Sigmoid colon (tissue), 7 donors: ENCODE measurements around the gene PEX14. TPM values are rescaled to one million over a fixed set of nuclear protein-coding genes. Genes with fewer than 3 reads are reported as not detected.
A peak's percentile ranks its signal among the peaks of the same experiment; 100 is the strongest.

Source experiments
- DNase-seq: peaks from one replicate; pipeline ENCODE4 v3.0.0-alpha.2; 2019
- H3K27ac ChIP-seq, 4 donors: fragments of 200-600 bp; sonication (generic); one replicate each; pipeline ENCODE4 v1.5.1; 2016 to 2019; ENCODE audit warnings: mild to moderate bottlenecking in 1 of 4
- H3K27me3 ChIP-seq, 3 donors: fragments of 200-600 bp; sonication (generic); one replicate each; pipeline ENCODE4 v1.5.1; 2019; ENCODE audit warnings: mild to moderate bottlenecking in 1 of 3
- H3K36me3 ChIP-seq, 4 donors: fragments of 200-600 bp; sonication (generic); one replicate each; pipeline ENCODE4 v1.5.1; 2016 to 2019
- H3K4me1 ChIP-seq, 4 donors: fragments of 200-600 bp; sonication (generic); one replicate each; pipeline ENCODE4 v1.5.1; 2017 to 2019
- H3K4me3 ChIP-seq, 4 donors: fragments of 200-600 bp; sonication (generic); one replicate each; pipeline ENCODE4 v1.5.1; 2017 to 2019; ENCODE audit warnings: mild to moderate bottlenecking in 2 of 4, moderate library complexity in 1 of 4
- H3K9me3 ChIP-seq, 4 donors: fragments of 200-600 bp in 3 of 4; sonication (generic) in 3 of 4; one replicate each; pipeline versions ENCODE4 v1.5.1 to v1.6.1; 2013 to 2019
- EP300 ChIP-seq, 4 donors: sonication (generic); formaldehyde crosslinking; IDR thresholded peaks; one replicate each; pipeline ENCODE4 v1.6.1; 2017; ENCODE audit warnings: antibody characterized with exemption in 4 of 4
- POLR2A ChIP-seq, 2 donors: fragments of 450-650 bp; IDR thresholded peaks; one replicate each; pipeline ENCODE4 v1.6.1; 2016; ENCODE audit warnings: antibody characterized with exemption in 2 of 2, mild to moderate bottlenecking in 2 of 2, moderate library complexity in 2 of 2
- POLR2AphosphoS5 ChIP-seq, 4 donors: sonication (generic); formaldehyde crosslinking; IDR thresholded peaks; one replicate each; pipeline ENCODE4 v1.6.1; 2017; ENCODE audit warnings: antibody characterized with exemption in 4 of 4
- WGBS, 2 donors: extraction: QIAGEN DNeasy Blood & Tissue Kit; methylation state at CpG; one replicate each; pipeline ENCODE4 v1.1.7; 2013; 5-methylcytosine and 5-hydroxymethylcytosine counted together
- intact Hi-C: fragments of 100-400 bp; cut with DNase I; formaldehyde crosslinking; loops from one replicate; pipeline ENCODE4 v1.15.1; 2023
- polyA plus RNA-seq, 3 donors: library from polyadenylated mRNA; stranded (reverse); fragments of 200-250 nt; gene quantifications; one replicate each; pipeline ENCODE4 v1.2.3, GENCODE V29; 2013
- total RNA-seq, 4 donors: library from RNA; depleted of rRNA; stranded (reverse); fragments of >200 nt; gene quantifications; one replicate each; pipeline ENCODE4 v1.1.0, GENCODE V29; 2016
- TF ChIP-seq, protein P1 (sequence below), 4 experiments: fragments of 450-650 bp in 3 of 4; fragments of 200-600 bp in 1 of 4; IDR thresholded peaks; one replicate each; pipeline ENCODE4 v1.5.1; 2016 to 2019; ENCODE audit warnings: antibody characterized with exemption in 4 of 4, mild to moderate bottlenecking in 3 of 4, moderate library complexity in 2 of 4
- donor health status: healthy with polysubstance abuse.
- donor health status: Bipolar disorder and iron deficiency.
- donor health status: healthy.

PEX14 gene
- total and polyA plus RNA-seq, 7 donors = 8.3 to 23.3 (median 14.4) TPM

DNA sequence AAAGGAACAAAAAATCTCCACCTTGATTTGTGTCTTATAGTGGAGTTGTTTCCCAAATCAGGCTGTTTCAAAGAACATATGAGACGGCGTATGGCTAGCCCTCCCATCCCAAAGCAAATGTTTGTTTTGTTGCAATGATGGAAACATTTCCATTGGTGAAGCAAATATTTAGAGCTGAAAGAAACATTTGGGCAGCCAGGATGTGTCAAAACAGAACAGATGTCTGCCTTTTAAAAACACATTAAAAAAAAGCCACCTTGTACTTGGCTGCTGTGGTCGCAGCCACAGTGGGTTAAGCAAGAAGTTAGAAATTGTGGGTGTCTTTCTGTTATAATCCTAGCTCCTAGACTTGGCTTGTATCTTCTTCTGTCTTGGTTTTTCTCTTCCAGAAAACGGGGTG, 116.3 kb downstream of the PEX14 start:
- no peak overlapping the region for H3K27ac ChIP-seq
- TF ChIP-seq, protein P1, sequence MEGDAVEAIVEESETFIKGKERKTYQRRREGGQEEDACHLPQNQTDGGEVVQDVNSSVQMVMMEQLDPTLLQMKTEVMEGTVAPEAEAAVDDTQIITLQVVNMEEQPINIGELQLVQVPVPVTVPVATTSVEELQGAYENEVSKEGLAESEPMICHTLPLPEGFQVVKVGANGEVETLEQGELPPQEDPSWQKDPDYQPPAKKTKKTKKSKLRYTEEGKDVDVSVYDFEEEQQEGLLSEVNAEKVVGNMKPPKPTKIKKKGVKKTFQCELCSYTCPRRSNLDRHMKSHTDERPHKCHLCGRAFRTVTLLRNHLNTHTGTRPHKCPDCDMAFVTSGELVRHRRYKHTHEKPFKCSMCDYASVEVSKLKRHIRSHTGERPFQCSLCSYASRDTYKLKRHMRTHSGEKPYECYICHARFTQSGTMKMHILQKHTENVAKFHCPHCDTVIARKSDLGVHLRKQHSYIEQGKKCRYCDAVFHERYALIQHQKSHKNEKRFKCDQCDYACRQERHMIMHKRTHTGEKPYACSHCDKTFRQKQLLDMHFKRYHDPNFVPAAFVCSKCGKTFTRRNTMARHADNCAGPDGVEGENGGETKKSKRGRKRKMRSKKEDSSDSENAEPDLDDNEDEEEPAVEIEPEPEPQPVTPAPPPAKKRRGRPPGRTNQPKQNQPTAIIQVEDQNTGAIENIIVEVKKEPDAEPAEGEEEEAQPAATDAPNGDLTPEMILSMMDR (IDR thresholded peaks at IDR 0.05) = no peak
- TF ChIP-seq POLR2AphosphoS5 (IDR thresholded peaks at IDR 0.05) (no peak), EP300 (IDR thresholded peaks at IDR 0.05) (no peak), POLR2A (IDR thresholded peaks at IDR 0.05) (no peak)
- DNase-seq = no peak
- no peaks in the 10 kb centered on the region for H3K36me3 ChIP-seq
- no peak overlapping the region for H3K4me3 ChIP-seq
- H3K4me1 ChIP-seq = peaks cover 0 to 26% (median 16%) of the 10 kb centered on the region in 4 donors
- WGBS, 2 donors = 56 to 59% methylated on average over 4 of the region's 4 CpGs
- H3K27me3 ChIP-seq = no peaks in the 10 kb centered on the region
- no peaks in the 10 kb centered on the region for H3K9me3 ChIP-seq
- intact Hi-C loops = loop anchor here (5.0 kb wide), 1 partner anchor 49 kb away; no protein-coding TSS in a partner anchor

DNA sequence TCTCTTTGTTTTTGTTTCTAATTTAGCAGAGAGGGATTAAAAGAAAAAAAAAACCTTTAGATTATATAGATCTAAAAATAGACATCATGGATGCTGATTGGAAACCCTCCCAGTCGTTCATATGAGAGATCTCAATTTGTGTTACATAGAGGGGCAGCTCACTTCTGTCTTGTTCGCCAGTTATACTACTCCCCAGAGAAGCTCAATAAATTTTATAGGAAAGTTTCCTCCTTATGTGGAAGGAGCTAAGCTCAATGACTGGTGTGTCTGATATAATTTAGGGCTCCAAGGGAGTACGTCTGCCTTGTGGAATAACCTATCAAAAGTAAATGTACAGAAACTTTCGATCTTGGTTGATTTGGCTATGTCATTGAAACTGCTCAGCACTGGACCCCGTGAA, 117.6 kb downstream of the PEX14 start:
- Histone ChIP-seq H3K36me3 (no peaks in the 10 kb centered on the region), H3K9me3 (no peaks in the 10 kb centered on the region), H3K27ac (peak overlapping the region in 3 of 4 donors; percentile 59 to 68 (median 68)), H3K4me3 (no peak overlapping the region), H3K4me1 (peaks cover 0 to 26% (median 16%) of the 10 kb centered on the region in 4 donors), H3K27me3 (no peaks in the 10 kb centered on the region)
- TF ChIP-seq POLR2AphosphoS5 (IDR thresholded peaks at IDR 0.05) (no peak), EP300 (IDR thresholded peaks at IDR 0.05) (no peak), POLR2A (IDR thresholded peaks at IDR 0.05) (no peak)
- TF ChIP-seq, protein P1 (IDR thresholded peaks at IDR 0.05) = no peak
- DNase-seq = no peak
- intact Hi-C loops = loop anchor here (5.0 kb wide), 1 partner anchor 50 kb away; no protein-coding TSS in a partner anchor
- WGBS, 2 donors = 72 to 73% methylated on average over 5 of the region's 5 CpGs

DNA sequence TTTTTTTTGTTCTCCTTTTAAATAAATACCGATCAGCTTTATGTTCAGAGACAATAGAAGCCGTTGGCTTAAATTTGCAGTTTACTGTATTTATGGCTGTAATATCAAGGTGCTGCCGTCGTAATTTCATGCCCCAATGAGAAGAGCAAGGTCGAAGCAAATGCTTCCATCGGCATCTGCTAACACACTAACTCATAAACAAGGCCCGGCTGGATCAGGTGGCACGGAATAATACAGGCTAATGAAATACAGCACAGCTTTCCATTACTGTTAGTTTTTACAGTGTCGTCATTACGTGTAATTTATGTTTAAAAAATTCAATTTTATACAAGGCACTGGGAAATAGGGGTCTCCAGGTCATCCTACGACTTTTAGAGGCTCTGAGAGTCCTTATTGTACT, 119.0 kb downstream of the PEX14 start:
- intact Hi-C loops = loop anchor here (5.0 kb wide), 1 partner anchor 51 kb away; no protein-coding TSS in a partner anchor
- Histone ChIP-seq H3K36me3 (no peaks in the 10 kb centered on the region), H3K4me3 (no peak overlapping the region), H3K4me1 (peaks cover 0 to 33% (median 16%) of the 10 kb centered on the region in 4 donors), H3K9me3 (no peaks in the 10 kb centered on the region), H3K27me3 (no peaks in the 10 kb centered on the region), H3K27ac (peak overlapping the region in 1 of 4 donors; percentile 68)
- no peak for DNase-seq
- WGBS, 2 donors = 90 to 93% methylated on average over 11 of the region's 11 CpGs
- TF ChIP-seq EP300 (IDR thresholded peaks at IDR 0.05) (no peak), POLR2A (IDR thresholded peaks at IDR 0.05) (no peak), POLR2AphosphoS5 (IDR thresholded peaks at IDR 0.05) (no peak)
- TF ChIP-seq, protein P1 (IDR thresholded peaks at IDR 0.05) = no peak

DNA sequence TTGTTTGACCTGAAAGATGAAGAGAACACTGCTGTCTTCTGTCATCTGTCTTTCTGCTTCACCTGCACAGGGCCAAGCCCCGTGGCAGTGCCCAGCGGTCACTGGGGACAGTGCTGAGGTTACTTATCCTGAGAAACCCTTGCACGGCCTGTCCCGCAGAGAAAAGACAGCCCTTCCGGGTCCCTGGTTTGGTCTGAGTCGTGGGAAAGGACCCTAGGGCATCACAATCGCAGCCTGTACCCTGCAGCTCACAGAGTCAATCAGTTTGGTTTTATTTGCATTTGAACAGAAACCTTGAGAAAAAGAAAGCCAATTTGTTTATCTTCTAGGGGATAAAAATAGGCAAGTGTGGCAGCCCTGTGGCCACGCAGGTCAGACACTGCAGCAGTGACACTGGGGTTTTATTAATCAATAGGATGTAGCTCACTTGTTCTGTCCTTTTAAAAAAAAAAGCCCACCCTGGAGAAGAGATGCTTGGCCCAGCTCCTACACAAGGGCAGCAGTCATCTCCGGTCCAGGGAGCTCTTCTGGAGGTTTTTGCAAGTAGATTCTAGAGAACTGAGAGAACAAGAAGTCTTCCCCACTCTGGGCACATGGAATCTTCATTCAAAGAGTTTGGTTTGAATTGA, 120.0 kb downstream of the PEX14 start:
- no peak for DNase-seq
- Histone ChIP-seq H3K36me3 (no peaks in the 10 kb centered on the region), H3K9me3 (no peaks in the 10 kb centered on the region), H3K4me3 (no peak overlapping the region), H3K4me1 (peaks cover 0 to 37% (median 19%) of the 10 kb centered on the region in 4 donors), H3K27ac (no peak overlapping the region), H3K27me3 (no peaks in the 10 kb centered on the region)
- intact Hi-C loops = loop anchor here (5.0 kb wide), 1 partner anchor 52 kb away; no protein-coding TSS in a partner anchor
- WGBS, 2 donors = 91 to 92% methylated on average over 9 of the region's 9 CpGs
- no peak for TF ChIP-seq POLR2AphosphoS5 (IDR thresholded peaks at IDR 0.05)
- no peak for TF ChIP-seq POLR2A (IDR thresholded peaks at IDR 0.05)
- TF ChIP-seq EP300 (IDR thresholded peaks at IDR 0.05) = no peak
- TF ChIP-seq, protein P1 (IDR thresholded peaks at IDR 0.05) = no peak
